ENCODE measurements around the gene AP1S1.

DNA sequence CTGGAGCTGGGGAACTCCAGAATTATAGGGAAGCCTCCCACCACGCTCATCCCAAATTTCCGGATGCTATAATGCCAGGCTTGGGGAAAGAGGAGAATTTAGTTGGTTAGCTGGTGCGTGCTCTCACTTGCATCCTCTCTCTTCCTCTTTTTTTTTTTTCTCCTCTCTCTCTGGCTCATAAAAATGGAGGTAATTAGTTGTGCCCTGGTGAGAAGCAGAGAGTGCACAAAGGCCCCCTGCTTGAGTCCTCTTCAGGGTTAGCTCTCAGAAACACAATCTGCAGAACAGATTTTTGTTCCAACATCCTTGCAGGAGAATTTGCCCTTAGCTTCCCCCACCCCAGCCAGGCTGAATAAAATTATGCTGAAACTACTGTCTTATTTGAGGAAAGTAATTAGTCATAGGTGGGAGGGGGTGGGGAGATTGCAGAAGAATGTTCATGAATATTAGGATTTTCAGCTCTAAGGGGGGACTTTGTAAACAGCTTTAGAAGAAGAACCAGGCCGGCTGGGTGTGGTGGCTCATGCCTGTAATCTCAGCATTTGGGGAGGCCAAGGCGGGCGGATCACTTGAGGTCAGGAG is 19.8 kb upstream of the AP1S1 start:
- TF ChIP-seq, protein P1, sequence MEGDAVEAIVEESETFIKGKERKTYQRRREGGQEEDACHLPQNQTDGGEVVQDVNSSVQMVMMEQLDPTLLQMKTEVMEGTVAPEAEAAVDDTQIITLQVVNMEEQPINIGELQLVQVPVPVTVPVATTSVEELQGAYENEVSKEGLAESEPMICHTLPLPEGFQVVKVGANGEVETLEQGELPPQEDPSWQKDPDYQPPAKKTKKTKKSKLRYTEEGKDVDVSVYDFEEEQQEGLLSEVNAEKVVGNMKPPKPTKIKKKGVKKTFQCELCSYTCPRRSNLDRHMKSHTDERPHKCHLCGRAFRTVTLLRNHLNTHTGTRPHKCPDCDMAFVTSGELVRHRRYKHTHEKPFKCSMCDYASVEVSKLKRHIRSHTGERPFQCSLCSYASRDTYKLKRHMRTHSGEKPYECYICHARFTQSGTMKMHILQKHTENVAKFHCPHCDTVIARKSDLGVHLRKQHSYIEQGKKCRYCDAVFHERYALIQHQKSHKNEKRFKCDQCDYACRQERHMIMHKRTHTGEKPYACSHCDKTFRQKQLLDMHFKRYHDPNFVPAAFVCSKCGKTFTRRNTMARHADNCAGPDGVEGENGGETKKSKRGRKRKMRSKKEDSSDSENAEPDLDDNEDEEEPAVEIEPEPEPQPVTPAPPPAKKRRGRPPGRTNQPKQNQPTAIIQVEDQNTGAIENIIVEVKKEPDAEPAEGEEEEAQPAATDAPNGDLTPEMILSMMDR (IDR thresholded peaks at IDR 0.05; ENCODE audit: low read length), result no peak
- no peak for TF ChIP-seq EZH2phosphoT487 (IDR thresholded peaks at IDR 0.05; ENCODE audit: low read length)
